Smooth muscle cell of the brain vasculature (primary cell): ENCODE data around the gene PRMT9.

Experiments
- DNase-seq: peaks from one replicate; pipeline ENCODE4 v3.0.0-alpha.2; 2012; ENCODE audit warnings: low read depth, low spot score

PRMT9 gene

GRCh38 chr4:147678796-147679549, 5.0 kb downstream of the PRMT9 start:
- no peak for DNase-seq

- no peak for DNase-seq
These were observed 5.9 kb downstream of the PRMT9 start for GRCh38 chr4:147678106-147678505.

- DNase-seq, result no peak
These were observed 9.5 kb downstream of the PRMT9 start for GRCh38 chr4:147674496-147674895.

GRCh38 chr4:147674073-147674472, 9.9 kb downstream of the PRMT9 start:
- no peak for DNase-seq

GRCh38 chr4:147658501-147658900, 25.5 kb downstream of the PRMT9 start:
- DNase-seq, result no peak

GRCh38 chr4:147655639-147656038, 28.3 kb downstream of the PRMT9 start:
- DNase-seq, result no peak

- no peak for DNase-seq
These were observed 32.4 kb downstream of the PRMT9 start for GRCh38 chr4:147651563-147651962.

GRCh38 chr4:147648656-147649055, 35.3 kb downstream of the PRMT9 start:
- no peak for DNase-seq

- DNase-seq, result no peak
These were observed 38.9 kb downstream of the PRMT9 start for GRCh38 chr4:147645099-147645498.

GRCh38 chr4:147644471-147644870, 39.5 kb downstream of the PRMT9 start:
- DNase-seq, result no peak

GRCh38 chr4:147643616-147644015, 40.3 kb downstream of the PRMT9 start:
- no peak for DNase-seq

GRCh38 chr4:147640331-147640730, 43.6 kb downstream of the PRMT9 start:
- DNase-seq, result no peak

GRCh38 chr4:147639388-147639787, 44.6 kb downstream of the PRMT9 start:
- no peak for DNase-seq

GRCh38 chr4:147638942-147639341, 45.0 kb downstream of the PRMT9 start:
- no peak for DNase-seq

- DNase-seq, result no peak
These were observed 45.6 kb downstream of the PRMT9 start for GRCh38 chr4:147638365-147638764.

- no peak for DNase-seq
These were observed 48.6 kb downstream of the PRMT9 start for GRCh38 chr4:147635348-147635747.

GRCh38 chr4:147633643-147634042, 50.3 kb downstream of the PRMT9 start:
- DNase-seq, result no peak

- no peak for DNase-seq
These were observed 50.9 kb downstream of the PRMT9 start for GRCh38 chr4:147633113-147633512.

GRCh38 chr4:147629783-147630730, 53.9 kb downstream of the PRMT9 start:
- DNase-seq, result no peak

GRCh38 chr4:147628415-147628814, 55.5 kb downstream of the PRMT9 start:
- no peak for DNase-seq

- DNase-seq, result no peak
These were observed 57.1 kb downstream of the PRMT9 start for GRCh38 chr4:147626903-147627302.

- DNase-seq, result no peak
These were observed 58.2 kb downstream of the PRMT9 start for GRCh38 chr4:147625733-147626132.

- no peak for DNase-seq
These were observed 63.6 kb downstream of the PRMT9 start for GRCh38 chr4:147620315-147620714.
